PFSK-1 (cell line): ENCODE data around the gene CDCA8.

Source experiments
- POLR2AphosphoS5 ChIP-seq: IDR thresholded peaks from 2 replicates; pipeline ENCODE4 v1.6.1; 2012; ENCODE audit warnings: low read depth, mild to moderate bottlenecking, control low read depth, low read length, moderate library complexity
- SIN3A ChIP-seq: IDR thresholded peaks from 2 replicates; pipeline ENCODE4 v1.6.1; 2012; ENCODE audit warnings: mild to moderate bottlenecking, low read length, moderate library complexity, borderline replicate concordance; ENCODE audit not compliant: insufficient read depth

- TF ChIP-seq POLR2AphosphoS5 = no peak
- TF ChIP-seq SIN3A = no peak
These were observed 30.1 kb downstream of the CDCA8 start for GRCh38 chr1:37722181-37723071.
